LNCAP (cell line): Measurements from ENCODE around the gene MEIS2.

Source experiments
- TF ChIP-seq, protein P1 (sequence below): fragments of 450-650 bp; IDR thresholded peaks from 2 replicates; pipeline ENCODE4 v1.5.1; 2017; ENCODE audit warnings: mild to moderate bottlenecking

MEIS2 gene

GRCh38 chr15:36959746-36960145 lies 140.6 kb downstream of the MEIS2 start:
- TF ChIP-seq, protein P1, sequence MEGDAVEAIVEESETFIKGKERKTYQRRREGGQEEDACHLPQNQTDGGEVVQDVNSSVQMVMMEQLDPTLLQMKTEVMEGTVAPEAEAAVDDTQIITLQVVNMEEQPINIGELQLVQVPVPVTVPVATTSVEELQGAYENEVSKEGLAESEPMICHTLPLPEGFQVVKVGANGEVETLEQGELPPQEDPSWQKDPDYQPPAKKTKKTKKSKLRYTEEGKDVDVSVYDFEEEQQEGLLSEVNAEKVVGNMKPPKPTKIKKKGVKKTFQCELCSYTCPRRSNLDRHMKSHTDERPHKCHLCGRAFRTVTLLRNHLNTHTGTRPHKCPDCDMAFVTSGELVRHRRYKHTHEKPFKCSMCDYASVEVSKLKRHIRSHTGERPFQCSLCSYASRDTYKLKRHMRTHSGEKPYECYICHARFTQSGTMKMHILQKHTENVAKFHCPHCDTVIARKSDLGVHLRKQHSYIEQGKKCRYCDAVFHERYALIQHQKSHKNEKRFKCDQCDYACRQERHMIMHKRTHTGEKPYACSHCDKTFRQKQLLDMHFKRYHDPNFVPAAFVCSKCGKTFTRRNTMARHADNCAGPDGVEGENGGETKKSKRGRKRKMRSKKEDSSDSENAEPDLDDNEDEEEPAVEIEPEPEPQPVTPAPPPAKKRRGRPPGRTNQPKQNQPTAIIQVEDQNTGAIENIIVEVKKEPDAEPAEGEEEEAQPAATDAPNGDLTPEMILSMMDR = no peak

DNA sequence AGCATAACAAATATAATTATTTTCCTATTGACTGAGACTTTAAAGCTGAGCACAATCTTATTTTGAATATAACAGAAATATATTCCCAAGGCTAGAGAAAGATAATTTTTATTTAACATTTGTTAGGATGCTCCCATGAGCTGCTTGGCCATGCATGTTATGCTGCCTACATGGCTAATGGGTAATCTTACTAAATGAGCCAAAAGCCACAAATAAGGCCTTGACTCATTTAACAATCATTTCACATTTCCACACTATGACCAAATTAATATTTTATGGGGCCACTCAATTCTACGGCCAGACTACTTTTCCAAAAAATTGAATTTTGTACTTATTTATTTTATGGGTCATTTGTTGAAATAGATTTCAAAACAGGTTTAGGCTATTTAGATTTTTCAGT lies 141.7 kb downstream of the MEIS2 start:
- TF ChIP-seq, protein P1 = no peak

GRCh38 chr15:36954486-36954885 lies 145.9 kb downstream of the MEIS2 start:
- TF ChIP-seq, protein P1 = no peak

DNA sequence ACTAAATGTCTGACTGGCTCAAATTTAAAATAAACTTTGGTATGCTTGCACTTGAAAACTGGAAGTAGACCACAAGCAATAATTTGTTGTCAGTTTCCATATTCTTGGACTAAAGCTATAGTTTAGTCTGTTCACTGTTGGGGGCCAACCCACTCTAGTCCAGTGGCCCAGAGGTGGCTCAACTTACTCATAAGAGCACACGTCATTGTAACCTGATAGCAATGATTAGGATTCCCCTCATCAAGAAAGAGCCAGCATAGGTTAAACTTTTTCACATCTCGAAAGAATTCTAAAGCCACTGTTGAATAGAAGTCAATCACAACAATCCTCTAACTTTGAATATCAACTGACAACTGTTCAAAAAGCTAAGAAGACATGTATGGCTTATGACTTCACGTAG lies 147.0 kb downstream of the MEIS2 start:
- TF ChIP-seq, protein P1 = no peak

DNA sequence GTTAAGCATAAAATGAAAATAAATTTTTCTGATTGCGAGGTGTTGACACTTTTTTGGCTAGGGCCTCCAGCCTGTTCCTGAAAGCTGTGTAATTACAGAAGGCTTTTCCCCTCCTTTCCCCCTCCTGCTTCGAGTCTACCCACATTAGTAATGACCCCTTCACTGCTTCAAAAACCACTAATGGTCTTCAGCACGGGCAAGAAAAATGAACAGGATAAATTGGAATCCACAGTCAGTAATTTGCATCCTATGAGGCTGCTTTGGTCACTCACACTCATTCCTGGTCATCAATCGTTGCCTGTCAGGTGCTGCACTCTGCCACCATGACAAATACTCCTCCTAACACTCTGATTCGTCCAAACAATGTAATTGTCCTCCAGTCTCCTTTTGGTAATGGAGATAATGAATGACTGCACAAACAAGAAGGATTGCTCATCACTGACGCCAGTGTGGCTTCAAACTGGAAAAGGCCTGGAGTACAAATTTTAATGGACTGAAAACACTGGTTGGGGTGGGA lies 148.6 kb downstream of the MEIS2 start:
- TF ChIP-seq, protein P1 = no peak

DNA sequence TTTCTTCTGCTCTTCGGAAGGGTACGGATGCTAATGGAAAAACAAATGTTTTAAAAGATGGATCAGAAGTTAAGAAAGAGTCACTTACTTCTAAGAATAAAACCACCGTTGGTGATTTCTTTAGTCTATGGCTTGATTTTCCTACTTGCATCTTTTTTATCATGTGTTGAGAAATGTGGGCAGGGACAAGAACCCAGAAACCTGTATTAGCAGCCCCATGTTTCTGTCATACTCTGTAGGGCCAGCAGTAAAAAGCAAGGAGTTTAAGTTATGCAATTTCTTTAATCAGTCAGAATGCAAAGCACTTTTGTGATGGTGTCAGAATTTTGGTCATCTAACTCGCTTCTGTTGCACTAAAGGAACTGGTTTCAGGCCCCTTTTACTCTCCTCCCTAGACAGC lies 150.0 kb downstream of the MEIS2 start:
- TF ChIP-seq, protein P1 = no peak

DNA sequence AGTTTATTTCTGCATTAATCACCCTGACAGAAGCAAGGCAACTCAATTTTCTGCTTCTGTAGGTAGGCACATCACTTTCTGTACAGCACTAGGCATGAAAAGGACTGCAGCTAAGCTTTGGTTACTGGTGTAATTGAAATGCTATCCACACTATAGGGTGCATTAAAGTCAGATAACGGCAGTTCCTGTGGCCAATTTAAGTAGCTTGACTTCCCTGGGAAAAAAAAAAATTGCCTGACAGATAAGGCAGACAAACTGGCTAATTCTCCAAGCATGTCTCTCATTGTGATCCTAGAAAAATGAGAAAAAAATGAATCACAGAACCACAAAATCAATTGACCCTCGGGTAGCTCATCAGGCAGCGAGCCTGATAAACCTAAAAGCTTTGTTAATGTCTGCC lies 151.4 kb downstream of the MEIS2 start:
- TF ChIP-seq, protein P1 = no peak

DNA sequence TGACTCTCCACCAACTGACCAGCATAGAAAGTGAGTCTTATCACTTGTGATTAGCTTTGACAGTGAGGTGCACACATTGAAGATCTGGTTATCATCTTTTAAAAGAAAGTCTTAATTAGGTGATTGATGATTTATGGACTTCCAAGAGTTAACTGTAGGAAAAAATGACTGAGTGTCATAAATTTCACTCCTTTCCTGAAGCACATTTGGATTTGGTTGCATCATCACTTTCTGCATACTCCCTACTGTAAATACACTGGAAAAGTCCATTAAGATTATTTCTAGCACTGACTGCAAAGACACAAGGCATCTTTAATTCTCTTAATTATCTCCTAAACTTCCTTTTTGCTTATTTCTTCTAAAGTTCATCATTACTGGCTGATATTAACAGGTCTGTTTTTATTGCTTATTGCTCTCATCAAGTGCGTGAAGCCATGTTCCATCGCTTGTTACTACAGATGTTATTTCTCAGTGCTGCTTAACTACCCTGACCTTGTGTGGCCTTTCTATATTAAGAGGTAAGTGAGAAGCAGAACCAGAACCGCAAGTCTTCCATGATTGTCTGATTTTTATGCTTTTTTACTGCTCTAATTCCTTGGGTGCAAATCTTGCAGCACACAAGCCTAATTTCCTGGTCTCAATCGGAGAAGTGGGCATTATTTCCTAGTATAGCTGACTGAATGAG lies 153.2 kb downstream of the MEIS2 start:
- TF ChIP-seq, protein P1 = no peak
